ENCODE data around the gene GPR78.

GPR78 gene

GRCh38 chr4:8614365-8615193 lies 34.4 kb downstream of the GPR78 start:
- Histone ChIP-seq H3K4me1 (ENCODE audit: insufficient read depth, low read length, severe bottlenecking) (no peaks in the 10 kb centered on the region), H3F3A (ENCODE audit: insufficient read depth, low read length) (no peaks in the 10 kb centered on the region), H4K20me1 (ENCODE audit: insufficient read depth, low read length) (no peaks in the 10 kb centered on the region), H3K4me3 (ENCODE audit: low read depth, low read length, poor library complexity, severe bottlenecking) (no peak overlapping the region), H3K9me3 (ENCODE audit: low read length) (no peaks in the 10 kb centered on the region), H3K9ac (ENCODE audit: low read length) (no peak overlapping the region), H3K36me3 (ENCODE audit: insufficient read depth, low read length) (no peaks in the 10 kb centered on the region), H3K4me2 (ENCODE audit: low read length) (no peak overlapping the region), H3K79me2 (ENCODE audit: insufficient read depth, low read length) (no peaks in the 10 kb centered on the region), H3K9me2 (ENCODE audit: low read depth, low read length) (no peaks in the 10 kb centered on the region), H3K27me3 (ENCODE audit: insufficient read depth, low read length) (no peaks in the 10 kb centered on the region), H3K27ac (ENCODE audit: low read depth, low read length, poor library complexity, severe bottlenecking) (no peak overlapping the region), H2AFZ (ENCODE audit: low read length) (no peak overlapping the region)
- TF ChIP-seq EZH2 (IDR thresholded peaks at IDR 0.05; ENCODE audit: borderline replicate concordance, low read length) = no peak
- TF ChIP-seq, protein P1, sequence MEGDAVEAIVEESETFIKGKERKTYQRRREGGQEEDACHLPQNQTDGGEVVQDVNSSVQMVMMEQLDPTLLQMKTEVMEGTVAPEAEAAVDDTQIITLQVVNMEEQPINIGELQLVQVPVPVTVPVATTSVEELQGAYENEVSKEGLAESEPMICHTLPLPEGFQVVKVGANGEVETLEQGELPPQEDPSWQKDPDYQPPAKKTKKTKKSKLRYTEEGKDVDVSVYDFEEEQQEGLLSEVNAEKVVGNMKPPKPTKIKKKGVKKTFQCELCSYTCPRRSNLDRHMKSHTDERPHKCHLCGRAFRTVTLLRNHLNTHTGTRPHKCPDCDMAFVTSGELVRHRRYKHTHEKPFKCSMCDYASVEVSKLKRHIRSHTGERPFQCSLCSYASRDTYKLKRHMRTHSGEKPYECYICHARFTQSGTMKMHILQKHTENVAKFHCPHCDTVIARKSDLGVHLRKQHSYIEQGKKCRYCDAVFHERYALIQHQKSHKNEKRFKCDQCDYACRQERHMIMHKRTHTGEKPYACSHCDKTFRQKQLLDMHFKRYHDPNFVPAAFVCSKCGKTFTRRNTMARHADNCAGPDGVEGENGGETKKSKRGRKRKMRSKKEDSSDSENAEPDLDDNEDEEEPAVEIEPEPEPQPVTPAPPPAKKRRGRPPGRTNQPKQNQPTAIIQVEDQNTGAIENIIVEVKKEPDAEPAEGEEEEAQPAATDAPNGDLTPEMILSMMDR (IDR thresholded peaks at IDR 0.05; ENCODE audit: low read length) = no peak

DNA sequence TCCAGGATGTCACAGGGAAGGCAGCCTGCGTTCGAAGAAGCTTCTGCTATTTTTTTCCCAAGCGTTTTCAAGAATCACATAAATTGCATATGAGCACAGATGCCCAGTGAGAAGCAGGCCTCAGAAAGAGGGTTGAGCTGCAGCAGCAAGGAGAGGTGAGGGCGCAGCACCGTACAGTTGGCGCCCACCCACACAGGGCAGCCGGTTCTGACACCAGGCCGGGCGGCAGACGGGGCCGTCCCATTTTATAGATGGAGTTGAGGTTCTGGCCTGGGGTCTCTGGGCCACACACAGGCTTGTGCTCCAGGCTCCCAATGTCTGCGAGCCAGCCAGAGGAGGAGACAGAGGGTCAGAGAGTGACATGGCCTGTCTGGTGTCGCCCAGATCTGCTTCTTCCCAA lies 35.2 kb downstream of the GPR78 start:
- H3F3A ChIP-seq (ENCODE audit: insufficient read depth, low read length) = no peaks in the 10 kb centered on the region
- TF ChIP-seq, protein P1 (IDR thresholded peaks at IDR 0.05; ENCODE audit: low read length) = no peak
- no peak for TF ChIP-seq EZH2 (IDR thresholded peaks at IDR 0.05; ENCODE audit: borderline replicate concordance, low read length)
- no peaks in the 10 kb centered on the region for H4K20me1 ChIP-seq (ENCODE audit: insufficient read depth, low read length)
- no peaks in the 10 kb centered on the region for H3K9me2 ChIP-seq (ENCODE audit: low read depth, low read length)
- no peak overlapping the region for H3K4me3 ChIP-seq (ENCODE audit: low read depth, low read length, poor library complexity, severe bottlenecking)
- no peaks in the 10 kb centered on the region for H3K36me3 ChIP-seq (ENCODE audit: insufficient read depth, low read length)
- H3K79me2 ChIP-seq (ENCODE audit: insufficient read depth, low read length) = no peaks in the 10 kb centered on the region
- H3K27me3 ChIP-seq (ENCODE audit: insufficient read depth, low read length) = no peaks in the 10 kb centered on the region
- H2AFZ ChIP-seq (ENCODE audit: low read length) = no peak overlapping the region
- H3K4me2 ChIP-seq (ENCODE audit: low read length) = no peak overlapping the region
- H3K9me3 ChIP-seq (ENCODE audit: low read length) = no peaks in the 10 kb centered on the region
- H3K27ac ChIP-seq (ENCODE audit: low read depth, low read length, poor library complexity, severe bottlenecking) = no peak overlapping the region
- H3K4me1 ChIP-seq (ENCODE audit: insufficient read depth, low read length, severe bottlenecking) = no peaks in the 10 kb centered on the region
- no peak overlapping the region for H3K9ac ChIP-seq (ENCODE audit: low read length)

GRCh38 chr4:8615921-8616787 lies 36.0 kb downstream of the GPR78 start:
- Histone ChIP-seq H3K4me2 (ENCODE audit: low read length) (no peak overlapping the region), H3K9me2 (ENCODE audit: low read depth, low read length) (no peaks in the 10 kb centered on the region), H3K36me3 (ENCODE audit: insufficient read depth, low read length) (no peaks in the 10 kb centered on the region), H3F3A (ENCODE audit: insufficient read depth, low read length) (no peaks in the 10 kb centered on the region), H3K9ac (ENCODE audit: low read length) (no peak overlapping the region), H3K27me3 (ENCODE audit: insufficient read depth, low read length) (no peaks in the 10 kb centered on the region), H2AFZ (ENCODE audit: low read length) (no peak overlapping the region), H3K4me1 (ENCODE audit: insufficient read depth, low read length, severe bottlenecking) (no peaks in the 10 kb centered on the region), H3K27ac (ENCODE audit: low read depth, low read length, poor library complexity, severe bottlenecking) (no peak overlapping the region), H3K4me3 (ENCODE audit: low read depth, low read length, poor library complexity, severe bottlenecking) (no peak overlapping the region), H4K20me1 (ENCODE audit: insufficient read depth, low read length) (no peaks in the 10 kb centered on the region), H3K9me3 (ENCODE audit: low read length) (no peaks in the 10 kb centered on the region), H3K79me2 (ENCODE audit: insufficient read depth, low read length) (no peaks in the 10 kb centered on the region)
- TF ChIP-seq, protein P1 (IDR thresholded peaks at IDR 0.05; ENCODE audit: low read length) = no peak
- TF ChIP-seq EZH2 (IDR thresholded peaks at IDR 0.05; ENCODE audit: borderline replicate concordance, low read length) = no peak

Measured in OCI-LY1 (cell line).